ENCODE data around the gene MORC2.

MORC2 gene

GRCh38 chr22:30990690-30991089 lies 22.1 kb upstream of the MORC2 start:
- Histone ChIP-seq H3K4me3 (ENCODE audit: low read length) (no peak overlapping the region), H3K27me3 (replicated peaks; ENCODE audit: insufficient read depth, low read length) (no peaks in the 10 kb centered on the region), H3K27ac (ENCODE audit: low read length) (no peak overlapping the region), H2AFZ (ENCODE audit: low read length) (no peak overlapping the region), H3K4me2 (ENCODE audit: low read depth, low read length) (no peak overlapping the region), H3F3A (ENCODE audit: insufficient read depth, low read length) (no peaks in the 10 kb centered on the region), H3K9me3 (replicated peaks; ENCODE audit: insufficient read depth, low read length) (no peaks in the 10 kb centered on the region), H3K9ac (ENCODE audit: low read length) (no peak overlapping the region), H3K9me2 (replicated peaks; ENCODE audit: insufficient read depth, low read length) (no peaks in the 10 kb centered on the region), H3K36me3 (replicated peaks; ENCODE audit: insufficient read depth, low read length) (no peaks in the 10 kb centered on the region), H3K4me1 (ENCODE audit: low read length) (no peaks in the 10 kb centered on the region), H3K79me2 (ENCODE audit: low read length) (no peaks in the 10 kb centered on the region), H4K20me1 (ENCODE audit: insufficient read depth, low read length) (no peaks in the 10 kb centered on the region)
- DNase-seq, result no peak
- TF ChIP-seq EZH2 (optimal IDR thresholded peaks at IDR 0.05; ENCODE audit: low read depth, low read length) (no peak), EZH2phosphoT487 (IDR thresholded peaks at IDR 0.05; ENCODE audit: low read length) (no peak)
- TF ChIP-seq, protein P1, sequence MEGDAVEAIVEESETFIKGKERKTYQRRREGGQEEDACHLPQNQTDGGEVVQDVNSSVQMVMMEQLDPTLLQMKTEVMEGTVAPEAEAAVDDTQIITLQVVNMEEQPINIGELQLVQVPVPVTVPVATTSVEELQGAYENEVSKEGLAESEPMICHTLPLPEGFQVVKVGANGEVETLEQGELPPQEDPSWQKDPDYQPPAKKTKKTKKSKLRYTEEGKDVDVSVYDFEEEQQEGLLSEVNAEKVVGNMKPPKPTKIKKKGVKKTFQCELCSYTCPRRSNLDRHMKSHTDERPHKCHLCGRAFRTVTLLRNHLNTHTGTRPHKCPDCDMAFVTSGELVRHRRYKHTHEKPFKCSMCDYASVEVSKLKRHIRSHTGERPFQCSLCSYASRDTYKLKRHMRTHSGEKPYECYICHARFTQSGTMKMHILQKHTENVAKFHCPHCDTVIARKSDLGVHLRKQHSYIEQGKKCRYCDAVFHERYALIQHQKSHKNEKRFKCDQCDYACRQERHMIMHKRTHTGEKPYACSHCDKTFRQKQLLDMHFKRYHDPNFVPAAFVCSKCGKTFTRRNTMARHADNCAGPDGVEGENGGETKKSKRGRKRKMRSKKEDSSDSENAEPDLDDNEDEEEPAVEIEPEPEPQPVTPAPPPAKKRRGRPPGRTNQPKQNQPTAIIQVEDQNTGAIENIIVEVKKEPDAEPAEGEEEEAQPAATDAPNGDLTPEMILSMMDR (IDR thresholded peaks at IDR 0.05; ENCODE audit: low read length), result no peak

- Histone ChIP-seq H3K27ac (ENCODE audit: low read length) (no peak overlapping the region), H3K9me2 (replicated peaks; ENCODE audit: insufficient read depth, low read length) (no peaks in the 10 kb centered on the region), H4K20me1 (ENCODE audit: insufficient read depth, low read length) (no peaks in the 10 kb centered on the region), H3K4me3 (ENCODE audit: low read length) (no peak overlapping the region), H3F3A (ENCODE audit: insufficient read depth, low read length) (no peaks in the 10 kb centered on the region), H2AFZ (ENCODE audit: low read length) (no peak overlapping the region), H3K27me3 (replicated peaks; ENCODE audit: insufficient read depth, low read length) (no peaks in the 10 kb centered on the region), H3K36me3 (replicated peaks; ENCODE audit: insufficient read depth, low read length) (no peaks in the 10 kb centered on the region), H3K4me1 (ENCODE audit: low read length) (no peaks in the 10 kb centered on the region), H3K4me2 (ENCODE audit: low read depth, low read length) (no peak overlapping the region), H3K9me3 (replicated peaks; ENCODE audit: insufficient read depth, low read length) (no peaks in the 10 kb centered on the region), H3K79me2 (ENCODE audit: low read length) (no peaks in the 10 kb centered on the region), H3K9ac (ENCODE audit: low read length) (no peak overlapping the region)
- DNase-seq, result no peak
- no peak for TF ChIP-seq EZH2 (optimal IDR thresholded peaks at IDR 0.05; ENCODE audit: low read depth, low read length)
- TF ChIP-seq, protein P1 (IDR thresholded peaks at IDR 0.05; ENCODE audit: low read length), result no peak
Measured at GRCh38 chr22:30989474-30989873, 20.9 kb upstream of the MORC2 start.

- DNase-seq, result no peak
- H3K36me3 ChIP-seq (replicated peaks; ENCODE audit: insufficient read depth, low read length), result no peaks in the 10 kb centered on the region
- H3F3A ChIP-seq (ENCODE audit: insufficient read depth, low read length), result no peaks in the 10 kb centered on the region
- H3K9ac ChIP-seq (ENCODE audit: low read length), result no peak overlapping the region
- no peaks in the 10 kb centered on the region for H3K27me3 ChIP-seq (replicated peaks; ENCODE audit: insufficient read depth, low read length)
- H4K20me1 ChIP-seq (ENCODE audit: insufficient read depth, low read length), result no peaks in the 10 kb centered on the region
- H3K9me2 ChIP-seq (replicated peaks; ENCODE audit: insufficient read depth, low read length), result no peaks in the 10 kb centered on the region
- H3K79me2 ChIP-seq (ENCODE audit: low read length), result no peaks in the 10 kb centered on the region
- no peak overlapping the region for H3K4me2 ChIP-seq (ENCODE audit: low read depth, low read length)
- H3K9me3 ChIP-seq (replicated peaks; ENCODE audit: insufficient read depth, low read length), result no peaks in the 10 kb centered on the region
- no peak overlapping the region for H3K4me3 ChIP-seq (ENCODE audit: low read length)
- H3K4me1 ChIP-seq (ENCODE audit: low read length), result no peaks in the 10 kb centered on the region
- no peak overlapping the region for H3K27ac ChIP-seq (ENCODE audit: low read length)
- TF ChIP-seq, protein P1 (IDR thresholded peaks at IDR 0.05; ENCODE audit: low read length), result no peak
- TF ChIP-seq EZH2phosphoT487 (IDR thresholded peaks at IDR 0.05; ENCODE audit: low read length) (no peak), EZH2 (optimal IDR thresholded peaks at IDR 0.05; ENCODE audit: low read depth, low read length) (no peak)
- H2AFZ ChIP-seq (ENCODE audit: low read length), result no peak overlapping the region
Measured at GRCh38 chr22:30985561-30986208, 17.1 kb upstream of the MORC2 start.

Measured in MM.1S (cell line).